MM.1S (cell line): Measurements from ENCODE around the gene PSMG3.
A peak's percentile ranks its signal among the peaks of the same experiment; 100 is the strongest.

Experiments
- DNase-seq: peaks from one replicate; pipeline ENCODE4 v3.0.0-alpha.2; 2015
- H2AFZ ChIP-seq: fragments of 300-600 bp; sonication (generic); 2 replicates; pipeline ENCODE4 v1.6.0; 2016; ENCODE audit warnings: antibody characterized with exemption, low read length
- H3F3A ChIP-seq: fragments of 300-600 bp; sonication (generic); 2 replicates; pipeline ENCODE4 v1.6.1; 2016; ENCODE audit warnings: mild to moderate bottlenecking, antibody characterized with exemption, low read length, moderate library complexity, mixed read lengths; ENCODE audit not compliant: insufficient read depth
- H3K27ac ChIP-seq: fragments of 300-600 bp; sonication (generic); 2 replicates; pipeline ENCODE4 v1.5.1; 2016; ENCODE audit warnings: mild to moderate bottlenecking, low read length
- H3K27me3 ChIP-seq: fragments of 300-600 bp; sonication (generic); replicated peaks from 2 replicates; pipeline ENCODE4 v1.6.0; 2016; ENCODE audit warnings: low read length; ENCODE audit not compliant: insufficient read depth
- H3K36me3 ChIP-seq: fragments of 300-600 bp; sonication (generic); replicated peaks from 2 replicates; pipeline ENCODE4 v1.6.1; 2016; ENCODE audit warnings: mild to moderate bottlenecking, low read length, mixed read lengths; ENCODE audit not compliant: insufficient read depth
- H3K4me1 ChIP-seq: fragments of 300-600 bp; sonication (generic); 2 replicates; pipeline ENCODE4 v1.6.1; 2016; ENCODE audit warnings: low read length, mixed read lengths
- H3K4me2 ChIP-seq: fragments of 300-600 bp; sonication (generic); 2 replicates; pipeline ENCODE4 v1.6.0; 2016; ENCODE audit warnings: low read depth, low read length
- H3K4me3 ChIP-seq: fragments of 300-600 bp; sonication (generic); 2 replicates; pipeline ENCODE4 v1.5.1; 2016; ENCODE audit warnings: low read length, mixed read lengths
- H3K79me2 ChIP-seq: fragments of 300-600 bp; sonication (generic); 2 replicates; pipeline ENCODE4 v1.6.1; 2016; ENCODE audit warnings: mixed run types, low read length, mixed read lengths
- H3K9ac ChIP-seq: fragments of 300-600 bp; sonication (generic); 2 replicates; pipeline ENCODE4 v1.6.1; 2016; ENCODE audit warnings: low read length, mixed read lengths
- H3K9me2 ChIP-seq: fragments of 300-600 bp; sonication (generic); replicated peaks from 2 replicates; pipeline ENCODE4 v1.6.1; 2016; ENCODE audit warnings: mild to moderate bottlenecking, low read length, mixed read lengths; ENCODE audit not compliant: insufficient read depth
- H3K9me3 ChIP-seq: fragments of 300-600 bp; sonication (generic); replicated peaks from 2 replicates; pipeline ENCODE4 v1.6.1; 2016; ENCODE audit warnings: mild to moderate bottlenecking, low read length, mixed read lengths; ENCODE audit not compliant: insufficient read depth
- H4K20me1 ChIP-seq: fragments of 300-600 bp; sonication (generic); 2 replicates; pipeline ENCODE4 v1.6.1; 2016; ENCODE audit warnings: mild to moderate bottlenecking, low read length, moderate library complexity, mixed read lengths; ENCODE audit not compliant: insufficient read depth
- CTCF ChIP-seq: fragments of 300-600 bp; sonication (generic); IDR thresholded peaks from 2 replicates; pipeline ENCODE4 v1.5.1; 2016; ENCODE audit warnings: antibody characterized with exemption, low read length, mixed read lengths
- EZH2 ChIP-seq: fragments of 300-600 bp; sonication (generic); optimal IDR thresholded peaks from 2 replicates; pipeline ENCODE3; 2017; ENCODE audit warnings: low read depth, mild to moderate bottlenecking, antibody characterized with exemption, low read length, mixed read lengths
- EZH2phosphoT487 ChIP-seq: fragments of 300-600 bp; sonication (generic); IDR thresholded peaks from 2 replicates; pipeline ENCODE4 v1.6.1; 2018; ENCODE audit warnings: antibody characterized with exemption, low read length

The PSMG3 gene

DNA sequence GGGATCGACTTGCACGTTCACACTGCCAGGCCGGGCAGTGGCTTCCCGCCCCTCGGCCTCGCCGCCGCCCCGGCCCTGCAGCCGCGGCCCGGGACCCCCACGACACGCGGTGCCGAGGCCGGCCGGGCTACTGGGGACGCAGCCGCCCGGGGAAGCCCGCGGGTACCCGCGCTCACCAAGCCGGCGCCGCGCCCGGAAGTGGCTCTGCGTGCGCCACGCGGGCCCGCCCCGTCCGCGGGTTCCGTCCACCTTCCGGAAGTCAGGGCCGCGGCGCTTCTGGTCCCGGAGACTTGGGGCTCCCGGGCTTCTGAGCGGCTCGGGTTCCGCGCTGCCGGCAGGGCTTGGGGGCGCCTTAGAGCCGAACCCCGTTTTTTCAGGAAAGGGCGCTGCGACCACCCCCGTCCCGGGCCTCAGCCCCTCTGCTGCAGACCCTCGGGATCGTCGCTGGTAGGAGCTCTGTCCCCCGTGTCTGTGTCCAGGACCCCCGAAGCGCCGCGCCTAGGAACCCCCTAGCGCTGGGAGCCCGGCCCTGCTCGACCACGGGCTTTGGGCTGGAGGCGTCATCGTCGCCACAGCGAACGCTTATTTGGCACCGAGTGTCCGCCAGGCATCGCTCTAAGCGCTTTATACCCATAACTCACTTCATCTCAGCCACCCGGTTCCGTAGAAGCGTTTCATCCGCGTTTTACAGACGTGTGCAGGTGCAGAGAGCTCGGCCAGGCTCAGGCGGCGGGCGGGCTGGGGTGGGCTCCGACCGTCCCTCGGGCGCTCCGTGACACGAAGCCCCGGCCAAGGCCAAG is at the start of gene PSMG3:
TSS of gene PSMG3 (minus strand) at position 200 of the 800 bp plus-strand sequence. CDS start 693 bp downstream, outside the sequence.
- H3K4me3 ChIP-seq: peak within 1 kb of the TSS; percentile 87
- H3K9me3 ChIP-seq: no peaks in the 10 kb centered on the region
- H3K36me3 ChIP-seq: 0 out of 2 replicates have a peak, but pooled peaks cover 2% of the 10 kb centered on the region
- peaks cover 5% of the 10 kb centered on the region for H3F3A ChIP-seq
- H3K9me2 ChIP-seq: no peaks in the 10 kb centered on the region
- peak; percentile 94 for DNase-seq
- H3K27me3 ChIP-seq: no peaks in the 10 kb centered on the region
- H3K79me2 ChIP-seq: peaks cover 8% of the 10 kb centered on the region
- H3K9ac ChIP-seq: peak within 1 kb of the TSS; percentile 87
- H2AFZ ChIP-seq: peak within 1 kb of the TSS; percentile 89
- no peaks in the 10 kb centered on the region for H4K20me1 ChIP-seq
- no peak for TF ChIP-seq EZH2
- TF ChIP-seq CTCF: peak; percentile 36
- peak within 1 kb of the TSS; percentile 80 for H3K27ac ChIP-seq
- H3K4me2 ChIP-seq: peak within 1 kb of the TSS; percentile 73; the same call in 1 of the 2 replicates
- H3K4me1 ChIP-seq: peaks cover 5% of the 10 kb centered on the region; the same call in 1 of the 2 replicates

DNA sequence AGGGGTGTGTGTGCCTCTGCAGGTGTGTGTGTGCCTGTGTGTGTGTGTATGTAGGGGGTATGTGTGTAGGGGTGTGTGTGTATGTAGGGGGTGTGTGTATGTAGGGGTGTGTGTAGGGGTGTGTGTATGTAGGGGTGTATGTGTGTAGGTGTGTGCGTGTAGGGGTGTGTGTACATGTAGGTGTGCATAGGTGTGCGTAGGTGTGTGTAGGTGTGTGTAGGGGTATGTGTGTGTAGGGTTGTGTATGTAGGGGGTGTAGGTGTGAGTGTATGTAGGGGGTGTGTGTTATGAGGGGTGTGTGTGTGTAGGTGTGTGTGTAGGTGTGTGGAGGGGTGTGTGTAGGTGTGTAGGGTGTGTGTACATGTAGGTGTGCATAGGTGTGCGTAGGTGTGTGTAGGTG is 48.6 kb upstream of the PSMG3 start:
- Histone ChIP-seq H2AFZ (no peak overlapping the region), H4K20me1 (no peaks in the 10 kb centered on the region), H3K36me3 (no peaks in the 10 kb centered on the region), H3K9me3 (no peaks in the 10 kb centered on the region), H3K27ac (no peak overlapping the region), H3K9me2 (no peaks in the 10 kb centered on the region), H3K4me2 (no peak overlapping the region), H3K79me2 (no peaks in the 10 kb centered on the region), H3F3A (no peaks in the 10 kb centered on the region), H3K9ac (no peak overlapping the region), H3K27me3 (peaks cover 54% of the 10 kb centered on the region), H3K4me3 (no peak overlapping the region), H3K4me1 (no peaks in the 10 kb centered on the region)
- no peak for DNase-seq
- TF ChIP-seq EZH2 (no peak), CTCF (no peak), EZH2phosphoT487 (no peak)

- no peak for DNase-seq
- H3K36me3 ChIP-seq: no peaks in the 10 kb centered on the region
- H2AFZ ChIP-seq: no peak overlapping the region
- no peaks in the 10 kb centered on the region for H4K20me1 ChIP-seq
- H3K9me2 ChIP-seq: no peaks in the 10 kb centered on the region
- TF ChIP-seq EZH2 (no peak), CTCF (no peak), EZH2phosphoT487 (no peak)
- H3K4me2 ChIP-seq: no peak overlapping the region
- no peak overlapping the region for H3K27ac ChIP-seq
- H3K9ac ChIP-seq: no peak overlapping the region
- no peaks in the 10 kb centered on the region for H3K9me3 ChIP-seq
- H3K4me1 ChIP-seq: no peaks in the 10 kb centered on the region
- H3K4me3 ChIP-seq: no peak overlapping the region
- H3F3A ChIP-seq: no peaks in the 10 kb centered on the region
- H3K79me2 ChIP-seq: no peaks in the 10 kb centered on the region
- H3K27me3 ChIP-seq: peaks cover 56% of the 10 kb centered on the region
Measured at GRCh38 chr7:1617957-1618356, 48.1 kb upstream of the PSMG3 start.
